Retinal pigment epithelial cell (primary cell): ENCODE measurements around the gene ZNF467.

ENCODE experiments used
- DNase-seq: peaks from one replicate; pipeline ENCODE4 v3.0.0-alpha.2; 2010; ENCODE audit warnings: low read depth
- H3K4me3 ChIP-seq: 2 replicates; pipeline ENCODE4 v1.5.1; 2011; ENCODE audit warnings: mild to moderate bottlenecking, low read length, control low read depth, moderate library complexity
- TF ChIP-seq, protein P1 (sequence below): conservative IDR thresholded peaks from 2 replicates; pipeline ENCODE4 v1.5.1; 2011; ENCODE audit warnings: low read depth, low read length, control low read depth, inconsistent platforms

The ZNF467 gene

GRCh38 chr7:149814494-149814893, 41.1 kb upstream of the ZNF467 start:
- TF ChIP-seq, protein P1, sequence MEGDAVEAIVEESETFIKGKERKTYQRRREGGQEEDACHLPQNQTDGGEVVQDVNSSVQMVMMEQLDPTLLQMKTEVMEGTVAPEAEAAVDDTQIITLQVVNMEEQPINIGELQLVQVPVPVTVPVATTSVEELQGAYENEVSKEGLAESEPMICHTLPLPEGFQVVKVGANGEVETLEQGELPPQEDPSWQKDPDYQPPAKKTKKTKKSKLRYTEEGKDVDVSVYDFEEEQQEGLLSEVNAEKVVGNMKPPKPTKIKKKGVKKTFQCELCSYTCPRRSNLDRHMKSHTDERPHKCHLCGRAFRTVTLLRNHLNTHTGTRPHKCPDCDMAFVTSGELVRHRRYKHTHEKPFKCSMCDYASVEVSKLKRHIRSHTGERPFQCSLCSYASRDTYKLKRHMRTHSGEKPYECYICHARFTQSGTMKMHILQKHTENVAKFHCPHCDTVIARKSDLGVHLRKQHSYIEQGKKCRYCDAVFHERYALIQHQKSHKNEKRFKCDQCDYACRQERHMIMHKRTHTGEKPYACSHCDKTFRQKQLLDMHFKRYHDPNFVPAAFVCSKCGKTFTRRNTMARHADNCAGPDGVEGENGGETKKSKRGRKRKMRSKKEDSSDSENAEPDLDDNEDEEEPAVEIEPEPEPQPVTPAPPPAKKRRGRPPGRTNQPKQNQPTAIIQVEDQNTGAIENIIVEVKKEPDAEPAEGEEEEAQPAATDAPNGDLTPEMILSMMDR: no peak
- no peak overlapping the region for H3K4me3 ChIP-seq

DNA sequence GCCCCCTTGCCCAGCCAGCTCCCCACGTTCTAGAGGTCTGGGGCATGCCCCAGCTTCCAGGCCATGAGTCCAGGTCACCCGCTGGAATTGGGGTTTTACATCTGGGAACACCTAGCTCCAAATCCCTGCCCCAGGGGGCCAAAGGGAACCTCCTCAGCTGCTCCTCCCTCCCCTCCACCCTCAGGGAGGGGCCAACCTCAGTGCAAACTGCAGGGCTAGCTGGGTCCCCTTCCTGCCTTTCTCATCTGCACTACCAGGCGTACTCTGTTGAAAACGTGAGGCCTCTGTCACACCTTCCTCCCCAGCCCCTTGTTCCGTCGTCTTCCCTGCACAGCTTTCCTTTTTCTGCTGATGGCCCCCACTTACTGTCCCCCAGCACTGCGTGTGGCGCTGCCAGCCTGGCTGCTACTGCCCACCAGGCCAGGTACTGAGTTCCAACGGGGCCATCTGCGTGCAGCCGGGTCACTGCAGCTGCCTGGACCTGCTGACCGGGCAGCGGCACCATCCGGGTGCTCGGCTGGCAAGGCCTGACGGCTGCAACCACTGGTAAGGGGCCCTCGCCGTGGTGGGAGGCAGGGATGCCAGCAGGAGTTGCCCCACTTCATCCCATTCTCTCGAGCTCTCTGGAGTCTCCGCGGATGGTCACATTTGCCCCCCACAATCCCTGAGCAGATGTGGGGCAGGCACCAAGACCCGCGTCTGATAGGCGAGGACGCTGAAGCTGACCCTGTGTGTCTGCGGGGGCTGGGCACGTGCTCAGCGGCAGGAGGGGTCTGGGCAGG, 40.1 kb upstream of the ZNF467 start:
- TF ChIP-seq, protein P1: no peak
- no peak for DNase-seq
- H3K4me3 ChIP-seq: no peak overlapping the region

More at GRCh38 chr7:149814494-149814893, 41.1 kb upstream of the ZNF467 start:
- DNase-seq: no peak

DNA sequence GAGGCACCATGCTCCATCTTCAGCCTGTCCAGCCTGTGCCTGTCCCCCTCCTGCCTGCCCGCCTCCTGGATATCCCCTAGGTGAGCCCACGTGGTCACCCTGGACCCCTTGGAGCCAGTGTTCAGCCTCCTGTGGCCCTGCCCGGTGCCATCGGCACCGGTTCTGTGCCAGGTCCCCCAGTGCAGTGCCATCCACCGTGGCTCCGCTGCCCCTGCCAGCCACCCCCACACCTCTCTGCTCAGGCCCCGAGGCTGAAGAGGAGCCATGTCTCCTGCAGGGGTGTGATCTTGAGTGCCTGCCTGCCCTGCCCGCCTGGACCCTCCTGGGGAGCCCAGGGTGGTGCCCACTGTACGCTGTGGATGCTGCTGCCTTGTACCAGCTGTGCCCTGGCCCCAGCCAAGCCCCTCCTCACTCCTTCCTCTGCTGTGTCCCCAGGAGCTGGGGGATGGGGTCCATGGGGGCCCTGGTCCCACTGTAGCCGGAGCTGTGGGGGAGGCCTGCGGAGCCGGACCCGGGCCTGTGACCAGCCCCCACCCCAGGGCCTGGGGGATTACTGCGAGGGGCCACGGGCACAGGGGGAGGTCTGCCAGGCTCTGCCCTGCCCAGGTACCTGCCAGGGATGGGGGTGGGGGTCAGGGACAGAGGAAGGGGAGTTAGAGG, 38.6 kb upstream of the ZNF467 start:
- TF ChIP-seq, protein P1: no peak
- DNase-seq: no peak
- no peak overlapping the region for H3K4me3 ChIP-seq

GRCh38 chr7:149811221-149811620, 37.8 kb upstream of the ZNF467 start:
- TF ChIP-seq, protein P1: peak; percentile 33
- no peak for DNase-seq
- H3K4me3 ChIP-seq: no peak overlapping the region

GRCh38 chr7:149809215-149809614, 35.8 kb upstream of the ZNF467 start:
- TF ChIP-seq, protein P1: no peak
- no peak for DNase-seq
- H3K4me3 ChIP-seq: no peak overlapping the region

- TF ChIP-seq, protein P1: no peak
- DNase-seq: no peak
- no peak overlapping the region for H3K4me3 ChIP-seq
Observed at GRCh38 chr7:149808311-149808710, 34.9 kb upstream of the ZNF467 start.

- TF ChIP-seq, protein P1: no peak
- DNase-seq: no peak
- H3K4me3 ChIP-seq: no peak overlapping the region
Observed at GRCh38 chr7:149806726-149807125, 33.3 kb upstream of the ZNF467 start.
